Mesothelial cell of epicardium (in vitro differentiated cells): ENCODE measurements around the gene ETS1. TPM values are rescaled to one million over a fixed set of nuclear protein-coding genes. Genes with fewer than 3 reads are reported as not detected.

Source experiments
- DNase-seq, 2 experiments: peaks; one replicate each; pipeline ENCODE4 v3.0.0; 2021; ENCODE audit warnings: low spot score in 2 of 2; ENCODE audit not compliant: unreplicated experiment in 2 of 2
- H3K27ac Mint-ChIP-seq: 2 replicates; pipeline ENCODE4 v1.8.0; 2021; ENCODE audit warnings: mixed read lengths
- H3K27me3 Mint-ChIP-seq: 2 replicates; pipeline ENCODE4 v1.8.0; 2021; ENCODE audit warnings: low read depth, mixed read lengths
- H3K36me3 Mint-ChIP-seq: 2 replicates; pipeline ENCODE4 v1.8.0; 2021; ENCODE audit warnings: mixed read lengths
- H3K4me1 Mint-ChIP-seq: 2 replicates; pipeline ENCODE4 v1.8.0; 2021; ENCODE audit warnings: mixed read lengths
- H3K4me3 Mint-ChIP-seq: 2 replicates; pipeline ENCODE4 v1.8.0; 2021; ENCODE audit warnings: mild to moderate bottlenecking, moderate library complexity, mixed read lengths
- H3K9me3 Mint-ChIP-seq: 2 replicates; pipeline ENCODE4 v1.8.0; 2021; ENCODE audit warnings: mixed read lengths
- total RNA-seq: library from RNA; stranded (reverse); gene quantifications from 3 replicates; pipeline ENCODE4 v1.2.1, GENCODE V29; 2021
- TF ChIP-seq, protein P1 (sequence below): fragments of 200-600 bp; sonication (generic); IDR thresholded peaks from one replicate; pipeline ENCODE4 v1.5.0; 2021; ENCODE audit warnings: antibody characterized with exemption; ENCODE audit not compliant: unreplicated experiment

The ETS1 gene
- total RNA-seq, 1 donor from 2014 or later, result 29.7 TPM

DNA sequence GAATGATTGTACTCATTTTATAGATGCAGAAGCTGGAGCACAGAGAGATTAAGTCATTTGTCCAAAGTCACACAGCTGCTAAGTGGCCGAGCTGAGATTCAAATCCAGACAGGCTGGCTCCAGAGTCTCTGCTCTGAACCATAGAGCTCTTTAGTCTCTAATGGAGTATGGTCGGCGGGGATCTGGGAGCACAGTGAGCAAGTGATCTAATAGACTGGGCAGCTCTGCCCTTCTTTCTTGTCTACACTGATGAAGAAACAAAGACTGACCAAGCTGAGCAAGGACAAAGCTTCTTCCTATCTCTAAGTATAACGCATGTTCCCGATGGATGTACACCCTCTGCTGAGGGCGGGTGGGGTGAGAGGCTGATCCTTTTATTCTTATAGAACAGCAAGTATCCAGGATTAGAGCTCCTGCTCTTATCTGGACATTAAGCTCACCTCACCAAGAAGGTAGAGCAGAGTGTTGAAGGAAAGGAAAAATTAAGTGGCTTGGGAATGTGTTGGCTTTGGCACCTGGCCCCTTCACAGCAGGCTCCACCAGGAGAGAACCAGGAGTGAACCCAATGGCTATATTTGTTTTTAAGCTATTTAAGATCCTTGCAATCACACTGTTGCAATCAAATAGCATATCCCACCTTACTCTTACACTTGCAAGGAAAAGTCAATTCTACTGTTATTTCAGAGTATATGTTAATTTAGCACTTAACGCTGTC is 68.7 kb downstream of the ETS1 start:
- Mint-ChIP-seq H3K9me3 (no peaks in the 10 kb centered on the region), H3K4me3 (peak overlapping the region; percentile 39), H3K4me1 (peaks cover 77% of the 10 kb centered on the region), H3K36me3 (no peaks in the 10 kb centered on the region), H3K27ac (peak overlapping the region; percentile 33), H3K27me3 (no peaks in the 10 kb centered on the region)
- no peak for DNase-seq
- TF ChIP-seq, protein P1, sequence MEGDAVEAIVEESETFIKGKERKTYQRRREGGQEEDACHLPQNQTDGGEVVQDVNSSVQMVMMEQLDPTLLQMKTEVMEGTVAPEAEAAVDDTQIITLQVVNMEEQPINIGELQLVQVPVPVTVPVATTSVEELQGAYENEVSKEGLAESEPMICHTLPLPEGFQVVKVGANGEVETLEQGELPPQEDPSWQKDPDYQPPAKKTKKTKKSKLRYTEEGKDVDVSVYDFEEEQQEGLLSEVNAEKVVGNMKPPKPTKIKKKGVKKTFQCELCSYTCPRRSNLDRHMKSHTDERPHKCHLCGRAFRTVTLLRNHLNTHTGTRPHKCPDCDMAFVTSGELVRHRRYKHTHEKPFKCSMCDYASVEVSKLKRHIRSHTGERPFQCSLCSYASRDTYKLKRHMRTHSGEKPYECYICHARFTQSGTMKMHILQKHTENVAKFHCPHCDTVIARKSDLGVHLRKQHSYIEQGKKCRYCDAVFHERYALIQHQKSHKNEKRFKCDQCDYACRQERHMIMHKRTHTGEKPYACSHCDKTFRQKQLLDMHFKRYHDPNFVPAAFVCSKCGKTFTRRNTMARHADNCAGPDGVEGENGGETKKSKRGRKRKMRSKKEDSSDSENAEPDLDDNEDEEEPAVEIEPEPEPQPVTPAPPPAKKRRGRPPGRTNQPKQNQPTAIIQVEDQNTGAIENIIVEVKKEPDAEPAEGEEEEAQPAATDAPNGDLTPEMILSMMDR, result no peak

DNA sequence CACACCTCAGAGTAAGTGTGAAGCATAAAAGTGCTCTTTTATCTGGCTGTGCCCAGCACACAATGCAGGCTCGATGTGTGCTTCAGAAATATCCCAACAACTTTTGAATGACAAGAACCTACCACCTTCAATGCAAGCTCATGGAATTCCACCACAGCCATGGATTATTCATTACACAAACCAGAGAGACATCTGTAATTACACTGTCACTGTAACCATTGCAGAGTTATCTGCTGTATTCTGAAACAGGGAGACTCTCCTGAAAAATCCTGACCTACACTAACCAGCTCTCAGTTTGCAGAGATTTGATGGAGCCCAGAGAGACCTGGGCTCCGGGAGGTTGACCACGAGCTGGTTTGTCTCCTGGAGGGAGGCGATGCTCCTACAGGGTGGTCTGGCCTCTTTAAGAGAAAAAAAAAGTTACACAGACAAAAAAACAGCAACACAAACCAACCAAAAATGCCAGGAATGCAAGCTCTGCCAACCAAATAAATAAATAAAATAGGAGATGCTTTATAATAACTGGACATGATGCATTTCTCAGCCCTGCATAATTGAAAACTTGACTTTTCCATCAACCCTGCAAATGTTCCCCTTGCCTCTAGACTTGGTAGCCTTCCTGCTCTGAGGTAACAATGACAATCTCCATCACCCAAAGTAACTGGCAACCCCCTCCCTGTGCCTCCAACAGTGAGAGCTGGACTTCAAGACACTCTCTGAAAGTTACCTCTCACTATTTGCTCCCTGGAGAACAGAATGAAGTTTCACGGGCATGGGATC is 69.7 kb downstream of the ETS1 start:
- Mint-ChIP-seq H3K27me3 (no peaks in the 10 kb centered on the region), H3K36me3 (no peaks in the 10 kb centered on the region), H3K9me3 (no peaks in the 10 kb centered on the region), H3K4me3 (peak overlapping the region; percentile 39), H3K4me1 (peaks cover 67% of the 10 kb centered on the region), H3K27ac (peak overlapping the region; percentile 33)
- TF ChIP-seq, protein P1, result no peak
- no peak for DNase-seq

DNA sequence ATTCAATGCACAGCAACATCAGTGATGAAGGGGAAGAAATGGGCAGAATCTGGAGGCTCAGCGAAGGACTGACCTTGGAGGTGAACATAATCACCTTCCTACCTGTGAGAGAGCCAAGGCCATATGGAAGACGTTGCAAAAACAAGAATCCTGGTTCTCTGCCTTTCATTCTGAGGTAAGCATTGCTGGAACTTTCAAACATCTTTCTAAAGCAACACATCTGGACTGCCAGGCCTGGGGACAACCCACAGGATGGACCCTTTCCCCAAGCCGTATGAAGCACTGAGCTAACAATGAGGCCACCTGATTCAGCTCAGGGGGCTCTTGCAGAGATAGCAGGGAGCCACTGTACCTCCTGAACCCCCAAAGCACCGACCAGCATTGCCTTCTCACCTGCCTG is 70.5 kb downstream of the ETS1 start:
- Mint-ChIP-seq H3K4me1 (peaks cover 65% of the 10 kb centered on the region), H3K36me3 (no peaks in the 10 kb centered on the region), H3K9me3 (no peaks in the 10 kb centered on the region), H3K27ac (peak overlapping the region; percentile 31), H3K27me3 (no peaks in the 10 kb centered on the region), H3K4me3 (no peak overlapping the region)
- TF ChIP-seq, protein P1, result no peak
- no peak for DNase-seq

DNA sequence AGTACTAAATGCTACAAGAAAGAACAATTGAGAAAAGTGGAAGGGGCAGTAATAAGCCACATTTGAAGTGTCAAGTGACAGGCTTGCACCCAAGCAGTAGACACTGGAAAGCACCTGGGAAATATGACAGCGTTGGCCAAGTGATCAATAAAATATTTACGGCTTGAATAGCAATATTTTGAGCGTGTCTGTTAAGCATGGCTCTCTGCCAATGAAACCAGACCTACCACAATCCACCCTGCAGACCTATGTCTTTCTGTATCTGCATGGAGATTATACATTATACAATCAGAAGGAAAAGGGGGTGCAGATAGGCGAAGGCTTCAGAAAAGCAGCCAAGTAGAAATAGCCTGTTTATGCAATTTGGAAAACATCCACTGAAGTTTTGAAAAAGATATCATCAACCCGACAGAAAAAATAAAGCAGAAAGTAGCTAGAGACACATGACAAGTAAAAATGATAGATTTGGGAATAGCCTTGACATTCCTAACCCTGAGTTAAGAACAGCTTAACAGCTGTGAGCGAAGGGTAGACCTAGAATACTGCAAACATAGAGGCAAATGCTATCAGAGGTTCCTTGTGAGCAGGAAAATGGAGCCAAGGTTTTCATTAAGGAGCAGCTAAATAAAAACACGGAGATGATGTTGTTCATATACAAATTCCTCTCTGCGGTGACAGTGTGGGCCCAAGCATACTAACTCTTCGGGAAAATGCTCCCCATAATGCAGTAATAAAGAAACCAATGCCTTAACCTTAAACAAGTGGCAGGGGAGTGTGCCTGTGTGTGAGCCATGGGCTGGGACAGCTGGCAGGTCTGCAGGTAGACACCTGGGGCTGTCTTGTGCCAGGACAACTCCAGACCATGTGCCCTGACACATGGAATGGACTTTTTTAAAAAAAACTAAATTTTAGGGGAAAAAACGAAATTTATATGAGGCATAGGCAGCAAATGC is 71.3 kb downstream of the ETS1 start:
- peaks cover 61% of the 10 kb centered on the region for H3K4me1 Mint-ChIP-seq
- H3K27ac Mint-ChIP-seq, result peak overlapping the region; percentile 40
- no peak overlapping the region for H3K4me3 Mint-ChIP-seq
- H3K9me3 Mint-ChIP-seq, result no peaks in the 10 kb centered on the region
- H3K27me3 Mint-ChIP-seq, result no peaks in the 10 kb centered on the region
- TF ChIP-seq, protein P1, result no peak
- H3K36me3 Mint-ChIP-seq, result no peaks in the 10 kb centered on the region
- no peak for DNase-seq

DNA sequence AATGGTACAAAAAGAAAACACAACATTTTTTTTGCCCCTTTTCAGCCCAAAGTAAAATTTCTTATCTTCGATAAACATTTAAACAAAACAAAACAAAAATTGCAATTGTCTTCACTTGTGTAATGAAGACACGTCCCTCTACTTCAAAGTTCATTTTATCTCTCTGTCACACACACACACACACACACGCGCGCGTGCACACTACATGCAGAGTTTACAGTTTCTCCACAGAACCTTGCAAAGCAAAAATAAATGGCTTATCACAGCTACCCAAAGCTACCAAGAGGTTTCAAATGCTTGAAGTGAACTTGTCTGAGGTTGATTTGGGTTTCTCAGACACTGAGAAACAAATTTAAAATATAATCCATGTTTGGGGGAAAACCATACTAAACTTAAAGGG is 72.3 kb downstream of the ETS1 start:
- H3K9me3 Mint-ChIP-seq, result no peaks in the 10 kb centered on the region
- H3K4me3 Mint-ChIP-seq, result no peak overlapping the region
- TF ChIP-seq, protein P1, result no peak
- H3K36me3 Mint-ChIP-seq, result no peaks in the 10 kb centered on the region
- DNase-seq, result no peak
- peak overlapping the region; percentile 11 for H3K27ac Mint-ChIP-seq
- peaks cover 55% of the 10 kb centered on the region for H3K4me1 Mint-ChIP-seq
- no peaks in the 10 kb centered on the region for H3K27me3 Mint-ChIP-seq
